SKM-1 (cell line): ENCODE data around the gene ST7.

Experiments used
- DNase-seq: peaks from one replicate; lab custom pipeline; 2025; ENCODE audit not compliant: unreplicated experiment; lab: John Stamatoyannopoulos, UW

ST7 gene

GRCh38 chr7:116977172-116977571, 23.9 kb downstream of the ST7 start:
- DNase-seq: no peak

- no peak for DNase-seq
These were observed 24.7 kb downstream of the ST7 start for GRCh38 chr7:116978006-116978405.

DNA sequence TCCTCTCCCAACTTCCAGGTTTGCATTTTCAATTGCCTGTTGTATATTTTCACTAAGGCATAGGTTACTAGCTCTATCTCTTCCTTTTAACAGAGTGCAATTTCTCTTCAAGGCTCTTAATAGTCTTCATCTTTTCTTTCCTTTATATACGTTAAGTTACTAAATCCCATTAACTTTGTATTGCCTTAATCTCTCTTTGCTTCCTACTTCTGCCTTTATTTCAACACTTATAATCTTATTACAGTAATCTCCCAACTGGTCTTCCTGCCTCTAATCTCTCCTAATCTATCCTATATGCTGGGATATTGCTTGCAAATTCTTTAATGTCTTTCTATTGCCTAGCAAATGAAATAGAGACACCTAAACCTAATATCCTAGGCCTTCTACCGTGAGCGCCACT, 26.1 kb downstream of the ST7 start:
- no peak for DNase-seq

GRCh38 chr7:116980354-116980753, 27.1 kb downstream of the ST7 start:
- no peak for DNase-seq

GRCh38 chr7:116981939-116982338, 28.6 kb downstream of the ST7 start:
- no peak for DNase-seq

DNA sequence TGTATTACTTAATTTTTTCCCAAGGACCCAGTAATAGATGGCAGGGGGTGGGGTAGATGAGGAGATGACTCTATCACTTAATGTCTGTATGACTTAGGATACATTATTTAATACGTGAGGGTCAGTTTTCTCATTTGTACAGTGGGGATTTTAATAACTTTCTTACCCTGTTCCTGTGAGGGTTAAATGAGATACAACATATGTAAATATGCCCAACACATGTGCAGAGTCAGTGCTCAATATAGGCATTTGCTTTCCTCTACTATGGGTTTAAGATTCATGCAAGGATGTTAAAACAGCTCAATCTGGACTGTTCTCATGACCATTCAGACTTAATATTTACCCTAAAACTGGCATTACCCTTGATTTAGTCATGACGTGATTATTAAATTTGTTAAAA, 31.2 kb downstream of the ST7 start:
- DNase-seq: no peak

DNA sequence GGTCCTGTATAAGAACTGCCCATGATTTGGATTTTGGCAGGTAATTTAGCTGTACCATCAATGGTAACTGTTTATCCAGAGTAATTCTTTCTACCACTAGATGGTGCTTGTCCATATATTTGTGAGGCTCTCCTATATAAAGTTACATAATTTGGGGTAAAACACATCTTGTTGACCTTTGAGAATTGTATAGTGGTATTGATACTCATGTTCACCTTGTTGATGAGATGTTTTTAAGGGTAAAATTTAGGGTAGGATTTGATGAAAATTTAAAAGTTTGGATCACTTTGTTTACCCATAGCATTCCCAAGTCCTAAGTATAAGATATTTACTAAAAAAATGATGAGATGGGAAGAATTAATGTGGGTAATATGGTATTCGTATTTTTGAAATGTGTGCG, 31.6 kb downstream of the ST7 start:
- peak; percentile 11 for DNase-seq

DNA sequence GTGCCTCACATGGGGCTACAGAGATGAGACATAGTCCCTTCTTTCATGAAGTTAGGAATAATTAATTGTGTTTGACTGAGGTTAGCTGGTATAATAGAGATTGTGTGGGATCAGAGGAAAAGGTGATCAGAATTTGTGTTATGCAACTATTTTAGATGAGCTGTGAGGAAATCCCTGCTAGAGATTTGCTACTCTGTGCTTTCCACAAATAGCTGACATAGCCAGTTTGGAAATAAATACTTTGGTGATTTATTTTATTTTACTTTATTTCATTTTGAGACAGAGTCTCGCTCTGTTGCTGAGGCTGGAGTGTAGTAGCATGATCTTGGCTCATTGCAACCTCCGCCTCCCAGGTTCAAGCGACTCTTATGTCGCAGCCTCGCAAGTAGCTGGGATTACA, 32.3 kb downstream of the ST7 start:
- DNase-seq: no peak

GRCh38 chr7:116986611-116987565, 33.6 kb downstream of the ST7 start:
- DNase-seq: no peak

- no peak for DNase-seq
These were observed 35.2 kb downstream of the ST7 start for GRCh38 chr7:116988363-116988989.

- no peak for DNase-seq
These were observed 36.8 kb downstream of the ST7 start for GRCh38 chr7:116990056-116990455.

GRCh38 chr7:116991233-116991632, 37.9 kb downstream of the ST7 start:
- no peak for DNase-seq

- no peak for DNase-seq
These were observed 41.3 kb downstream of the ST7 start for GRCh38 chr7:116994611-116995010.

DNA sequence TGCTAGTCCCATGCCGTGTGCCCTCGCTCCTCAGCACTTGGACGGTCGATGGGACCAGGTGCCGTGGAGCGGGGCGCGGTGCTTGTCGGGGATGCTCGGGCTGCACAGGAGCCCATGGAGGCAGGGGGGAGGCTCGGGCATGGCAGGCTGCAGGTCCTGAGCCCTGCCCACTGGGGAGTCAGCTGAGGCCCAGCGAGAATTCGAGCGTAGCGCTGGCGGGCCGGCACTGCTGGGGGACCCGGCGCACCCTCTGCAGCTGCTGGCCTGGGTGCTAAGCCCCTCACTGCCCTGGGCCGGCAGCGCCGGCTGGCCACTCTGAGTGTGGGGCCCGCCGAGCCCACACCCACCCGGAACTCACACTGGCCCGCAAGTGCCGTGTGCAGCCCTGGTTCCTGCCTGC, 44.7 kb downstream of the ST7 start:
- no peak for DNase-seq

DNA sequence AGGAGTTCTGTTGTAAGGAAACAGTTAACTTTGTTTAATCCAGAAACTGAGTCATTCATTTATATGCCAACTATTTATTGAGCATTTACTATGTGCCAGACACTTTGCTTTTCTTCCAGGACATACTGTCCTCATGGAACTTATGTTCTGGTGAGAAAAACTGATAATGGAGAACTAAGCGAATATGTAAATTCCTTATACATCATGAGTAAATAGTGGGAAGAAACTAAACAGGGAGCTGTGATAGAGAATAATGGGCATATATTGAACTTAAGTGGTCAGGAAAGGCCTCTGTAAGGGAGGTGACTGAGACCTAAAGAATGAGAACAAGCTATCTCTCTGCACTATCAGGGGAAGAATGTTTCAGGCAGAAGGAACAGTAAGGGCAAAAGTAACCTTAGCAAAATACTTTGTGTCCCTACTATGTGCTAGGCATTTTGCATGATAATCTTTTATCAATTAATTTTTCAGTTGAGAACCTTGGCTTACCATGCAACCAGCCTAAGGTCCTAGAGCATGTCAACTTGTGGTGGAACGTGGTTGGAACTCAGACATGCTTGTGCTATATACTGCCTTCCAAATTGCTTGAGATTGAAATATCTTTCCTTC, 45.4 kb downstream of the ST7 start:
- no peak for DNase-seq

- DNase-seq: no peak
These were observed 46.0 kb downstream of the ST7 start for GRCh38 chr7:116999311-116999710.

GRCh38 chr7:117001283-117001682, 48.0 kb downstream of the ST7 start:
- DNase-seq: no peak

DNA sequence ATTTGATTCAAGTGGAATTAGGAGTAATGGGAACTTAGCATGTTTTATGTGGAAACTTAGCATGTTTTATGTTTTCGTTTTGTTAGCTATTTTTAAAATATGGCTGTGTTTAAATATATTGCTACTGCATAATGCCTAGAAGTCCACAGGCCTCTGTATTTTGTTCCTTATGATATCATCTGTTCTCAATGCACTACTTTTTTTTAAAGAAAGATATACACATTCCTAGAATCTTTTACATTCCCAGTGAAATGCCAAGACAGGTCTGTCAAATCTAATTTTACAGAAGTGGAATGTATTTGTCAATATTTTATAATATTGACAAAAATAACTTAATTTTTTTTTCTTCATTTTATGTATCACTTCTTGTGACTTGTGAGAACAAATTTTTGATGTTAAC, 51.6 kb downstream of the ST7 start:
- no peak for DNase-seq

GRCh38 chr7:117005449-117005848, 52.1 kb downstream of the ST7 start:
- DNase-seq: no peak

- no peak for DNase-seq
These were observed 53.8 kb downstream of the ST7 start for GRCh38 chr7:117006907-117007684.
